GM12801 (cell line): ENCODE measurements around the gene TSHZ2.

Source experiments
- CTCF ChIP-seq: IDR thresholded peaks from one replicate; pipeline ENCODE4 v1.5.1; 2011; ENCODE audit warnings: control low read depth; ENCODE audit not compliant: insufficient read length; ENCODE audit errors: extremely low read depth

Gene TSHZ2

GRCh38 chr20:53163486-53163885 is 191.3 kb downstream of the TSHZ2 start:
- TF ChIP-seq CTCF, result no peak

- no peak for TF ChIP-seq CTCF
Observed at GRCh38 chr20:53164072-53164471, 191.9 kb downstream of the TSHZ2 start.

GRCh38 chr20:53165452-53165851 is 193.3 kb downstream of the TSHZ2 start:
- TF ChIP-seq CTCF, result no peak

GRCh38 chr20:53168491-53168890 is 196.3 kb downstream of the TSHZ2 start:
- no peak for TF ChIP-seq CTCF

- no peak for TF ChIP-seq CTCF
Observed at GRCh38 chr20:53170196-53170595, 198.0 kb downstream of the TSHZ2 start.

- no peak for TF ChIP-seq CTCF
Observed at GRCh38 chr20:53171065-53171464, 198.9 kb downstream of the TSHZ2 start.

- no peak for TF ChIP-seq CTCF
Observed at GRCh38 chr20:53174454-53174853, 202.3 kb downstream of the TSHZ2 start.
